CMK (cell line): ENCODE results near the gene TBC1D2B.

ENCODE experiments used
- DNase-seq: peaks from one replicate; pipeline ENCODE4 v3.0.0-alpha.2; 2010; ENCODE audit warnings: low read depth

The TBC1D2B gene

GRCh38 chr15:78097667-78098066 is 20.2 kb upstream of the TBC1D2B start:
- DNase-seq, result no peak

GRCh38 chr15:78093242-78094020 is 15.9 kb upstream of the TBC1D2B start:
- no peak for DNase-seq

- no peak for DNase-seq
Observed at GRCh38 chr15:78092261-78093041, 14.9 kb upstream of the TBC1D2B start, which contains the start of gene SH2D7. Gene SH2D7, plus strand, starts transcription at chr15:78092561. Its CDS starts 24 bp downstream, at chr15:78092585.

- no peak for DNase-seq
Observed at GRCh38 chr15:78090422-78091063, 13.0 kb upstream of the TBC1D2B start.

GRCh38 chr15:78088773-78089080 is 11.2 kb upstream of the TBC1D2B start:
- no peak for DNase-seq

GRCh38 chr15:78087951-78088772 is 10.7 kb upstream of the TBC1D2B start:
- DNase-seq, result no peak

- DNase-seq, result no peak
Observed at GRCh38 chr15:78085928-78086327, 8.4 kb upstream of the TBC1D2B start.

GRCh38 chr15:78084449-78084750 is 6.9 kb upstream of the TBC1D2B start:
- no peak for DNase-seq

GRCh38 chr15:78083687-78084448 is 6.4 kb upstream of the TBC1D2B start:
- DNase-seq, result no peak

- no peak for DNase-seq
Observed at GRCh38 chr15:78083186-78083585, 5.7 kb upstream of the TBC1D2B start.

GRCh38 chr15:78082743-78083110 is 5.2 kb upstream of the TBC1D2B start:
- DNase-seq, result no peak

- no peak for DNase-seq
Observed at GRCh38 chr15:78082106-78082742, 4.7 kb upstream of the TBC1D2B start.

- no peak for DNase-seq
Observed at GRCh38 chr15:78080088-78080460, 2.6 kb upstream of the TBC1D2B start.

GRCh38 chr15:78079298-78080087 is 2.0 kb upstream of the TBC1D2B start:
- no peak for DNase-seq

- DNase-seq, result no peak
Observed at GRCh38 chr15:78077871-78078210, 330 bp upstream of the TBC1D2B start.

GRCh38 chr15:78076231-78077052 is 1.1 kb downstream of the TBC1D2B start:
- DNase-seq, result no peak

- DNase-seq, result no peak
Observed at GRCh38 chr15:78075490-78076230, 1.9 kb downstream of the TBC1D2B start.

GRCh38 chr15:78073046-78073787 is 4.3 kb downstream of the TBC1D2B start:
- DNase-seq, result no peak
